ENCODE measurements around the gene CA11.
"Not testable (repeated sequence)": the region's sequence is repeated elsewhere in the genome, so short reads cannot be mapped to it uniquely, and the experiment has no call there.

The CA11 gene

GRCh38 chr19:48668761-48669160 lies 22.8 kb upstream of the CA11 start:
- DNase-seq: no peak

GRCh38 chr19:48668332-48668731 lies 22.3 kb upstream of the CA11 start:
- DNase-seq: no peak

GRCh38 chr19:48665786-48666185 lies 19.8 kb upstream of the CA11 start:
- DNase-seq: no peak

- no peak for DNase-seq
Measured at GRCh38 chr19:48664476-48664875, 18.5 kb upstream of the CA11 start.

- DNase-seq: no peak
Measured at GRCh38 chr19:48663667-48664066, 17.7 kb upstream of the CA11 start.

GRCh38 chr19:48661711-48662090 lies 15.7 kb upstream of the CA11 start:
- DNase-seq: no peak

GRCh38 chr19:48660852-48661710 lies 15.1 kb upstream of the CA11 start:
- DNase-seq: peak; percentile 80

- DNase-seq: no peak
Measured at GRCh38 chr19:48659768-48660167, 13.8 kb upstream of the CA11 start.

- DNase-seq: no peak
Measured at GRCh38 chr19:48658483-48658882, 12.5 kb upstream of the CA11 start.

GRCh38 chr19:48657828-48658227 lies 11.8 kb upstream of the CA11 start:
- not testable (repeated sequence) for DNase-seq

GRCh38 chr19:48656840-48657474 lies 11.0 kb upstream of the CA11 start:
- DNase-seq: no peak

GRCh38 chr19:48654299-48655059 lies 8.5 kb upstream of the CA11 start:
- no peak for DNase-seq

- DNase-seq: no peak
Measured at GRCh38 chr19:48651683-48652048, 5.7 kb upstream of the CA11 start.

- no peak for DNase-seq
Measured at GRCh38 chr19:48650974-48651682, 5.1 kb upstream of the CA11 start.

GRCh38 chr19:48648134-48648533 lies 2.1 kb upstream of the CA11 start:
- DNase-seq: no peak

GRCh38 chr19:48646722-48647216 lies 782 bp upstream of the CA11 start:
- no peak for DNase-seq

GRCh38 chr19:48645620-48646000 lies 377 bp downstream of the CA11 start:
- no peak for DNase-seq

- peak; percentile 38 for DNase-seq
Measured at GRCh38 chr19:48644839-48645619, 958 bp downstream of the CA11 start.

- DNase-seq: no peak
Measured at GRCh38 chr19:48644355-48644754, 1.6 kb downstream of the CA11 start.

- DNase-seq: no peak
Measured at GRCh38 chr19:48642862-48643261, 3.1 kb downstream of the CA11 start.

- no peak for DNase-seq
Measured at GRCh38 chr19:48641850-48642249, 4.1 kb downstream of the CA11 start.

Data from NCI-H1092 (cell line).